ENCODE data around the gene PLGRKT. TPM values are rescaled to one million over a fixed set of nuclear protein-coding genes. Genes with fewer than 3 reads are reported as not detected.

PLGRKT gene
- polyA plus RNA-seq, 1 donor from 2014 or later: 80.0 TPM

DNA sequence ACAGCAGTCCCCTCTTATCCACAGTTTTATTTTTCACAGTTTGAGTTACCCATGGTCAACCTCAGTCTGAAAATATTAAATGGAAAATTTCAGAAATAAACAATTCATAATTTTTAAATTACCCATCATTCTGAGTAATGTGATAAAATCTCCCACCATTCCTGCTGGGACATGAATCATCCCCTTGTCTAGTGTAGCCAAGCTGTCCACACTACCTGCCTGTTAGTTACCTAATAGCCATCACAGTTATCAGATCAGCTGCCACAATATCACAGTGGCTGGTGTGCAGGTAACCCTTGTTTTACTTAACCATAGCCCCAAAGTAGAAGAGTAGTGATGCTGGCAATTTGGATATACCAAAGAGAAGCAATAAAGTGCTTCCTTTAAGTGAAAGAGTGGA lies 10.7 kb downstream of the PLGRKT start:
- Histone ChIP-seq H2AFZ (ENCODE audit: low read depth, low read length) (no peak overlapping the region), H3F3A (ENCODE audit: insufficient read depth, low read length, poor library complexity, severe bottlenecking) (no peaks in the 10 kb centered on the region)

DNA sequence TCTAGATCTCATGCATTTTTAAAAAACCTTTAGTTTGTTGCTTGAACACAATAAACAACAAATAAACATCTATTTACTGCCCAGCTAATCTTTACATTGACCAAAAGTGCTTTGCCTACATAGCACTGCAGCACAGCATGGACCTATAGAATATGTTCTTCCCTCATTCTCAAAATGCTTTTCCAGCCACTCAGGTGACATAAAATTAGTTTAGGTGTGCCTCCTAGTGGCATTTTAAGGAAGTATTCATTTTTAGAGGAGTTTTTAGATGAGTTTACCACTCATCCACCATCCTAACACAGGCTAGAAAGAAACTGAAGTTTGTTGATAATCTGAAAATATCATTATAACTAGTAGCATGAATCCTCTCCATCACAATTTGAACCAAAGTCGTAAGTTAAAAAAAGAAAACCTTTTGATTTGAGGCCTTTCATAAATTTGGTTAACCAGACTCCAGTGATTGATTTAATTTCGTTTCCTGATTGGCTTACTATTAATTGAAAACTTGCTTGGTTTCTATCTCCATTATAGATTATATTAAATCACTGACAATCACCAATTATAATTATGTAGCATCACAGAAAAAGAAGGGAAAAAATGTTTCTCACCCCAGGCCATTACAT lies 12.6 kb downstream of the PLGRKT start:
- Histone ChIP-seq H3F3A (ENCODE audit: insufficient read depth, low read length, poor library complexity, severe bottlenecking) (no peaks in the 10 kb centered on the region), H3K79me2 (replicated peaks; ENCODE audit: insufficient read depth, low read length) (no peaks in the 10 kb centered on the region), H3K27ac (ENCODE audit: low read length) (no peak overlapping the region), H3K27me3 (ENCODE audit: insufficient read depth, low read depth, low read length) (no peaks in the 10 kb centered on the region), H2AFZ (ENCODE audit: low read depth, low read length) (no peak overlapping the region), H3K9ac (ENCODE audit: low read length) (no peak overlapping the region), H3K36me3 (ENCODE audit: insufficient read depth, low read length) (no peaks in the 10 kb centered on the region), H3K9me2 (ENCODE audit: insufficient read depth, low read length) (no peaks in the 10 kb centered on the region), H3K4me3 (ENCODE audit: low read length) (no peak overlapping the region), H3K4me2 (ENCODE audit: low read length) (no peak overlapping the region), H3K9me3 (ENCODE audit: low read length) (no peaks in the 10 kb centered on the region), H4K20me1 (ENCODE audit: insufficient read depth) (no peaks in the 10 kb centered on the region)
- TF ChIP-seq EP300 (conservative IDR thresholded peaks at IDR 0.05; ENCODE audit: poor library complexity, severe bottlenecking): no peak
- no peak for TF ChIP-seq MXI1 (conservative IDR thresholded peaks at IDR 0.05; ENCODE audit: poor library complexity, severe bottlenecking)
- TF ChIP-seq, protein P1, sequence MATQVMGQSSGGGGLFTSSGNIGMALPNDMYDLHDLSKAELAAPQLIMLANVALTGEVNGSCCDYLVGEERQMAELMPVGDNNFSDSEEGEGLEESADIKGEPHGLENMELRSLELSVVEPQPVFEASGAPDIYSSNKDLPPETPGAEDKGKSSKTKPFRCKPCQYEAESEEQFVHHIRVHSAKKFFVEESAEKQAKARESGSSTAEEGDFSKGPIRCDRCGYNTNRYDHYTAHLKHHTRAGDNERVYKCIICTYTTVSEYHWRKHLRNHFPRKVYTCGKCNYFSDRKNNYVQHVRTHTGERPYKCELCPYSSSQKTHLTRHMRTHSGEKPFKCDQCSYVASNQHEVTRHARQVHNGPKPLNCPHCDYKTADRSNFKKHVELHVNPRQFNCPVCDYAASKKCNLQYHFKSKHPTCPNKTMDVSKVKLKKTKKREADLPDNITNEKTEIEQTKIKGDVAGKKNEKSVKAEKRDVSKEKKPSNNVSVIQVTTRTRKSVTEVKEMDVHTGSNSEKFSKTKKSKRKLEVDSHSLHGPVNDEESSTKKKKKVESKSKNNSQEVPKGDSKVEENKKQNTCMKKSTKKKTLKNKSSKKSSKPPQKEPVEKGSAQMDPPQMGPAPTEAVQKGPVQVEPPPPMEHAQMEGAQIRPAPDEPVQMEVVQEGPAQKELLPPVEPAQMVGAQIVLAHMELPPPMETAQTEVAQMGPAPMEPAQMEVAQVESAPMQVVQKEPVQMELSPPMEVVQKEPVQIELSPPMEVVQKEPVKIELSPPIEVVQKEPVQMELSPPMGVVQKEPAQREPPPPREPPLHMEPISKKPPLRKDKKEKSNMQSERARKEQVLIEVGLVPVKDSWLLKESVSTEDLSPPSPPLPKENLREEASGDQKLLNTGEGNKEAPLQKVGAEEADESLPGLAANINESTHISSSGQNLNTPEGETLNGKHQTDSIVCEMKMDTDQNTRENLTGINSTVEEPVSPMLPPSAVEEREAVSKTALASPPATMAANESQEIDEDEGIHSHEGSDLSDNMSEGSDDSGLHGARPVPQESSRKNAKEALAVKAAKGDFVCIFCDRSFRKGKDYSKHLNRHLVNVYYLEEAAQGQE (IDR thresholded peaks at IDR 0.05; ENCODE audit: borderline replicate concordance): no peak
- TF ChIP-seq RAD21 (conservative IDR thresholded peaks at IDR 0.05): no peak
- TF ChIP-seq POLR2AphosphoS5 (IDR thresholded peaks at IDR 0.05): no peak
- no peak for TF ChIP-seq TAF1 (IDR thresholded peaks at IDR 0.05; ENCODE audit: low read depth)
- TF ChIP-seq EZH2 (IDR thresholded peaks at IDR 0.05; ENCODE audit: borderline replicate concordance, insufficient read depth, low read length, poor library complexity, severe bottlenecking): no peak
- TF ChIP-seq, protein P2, sequence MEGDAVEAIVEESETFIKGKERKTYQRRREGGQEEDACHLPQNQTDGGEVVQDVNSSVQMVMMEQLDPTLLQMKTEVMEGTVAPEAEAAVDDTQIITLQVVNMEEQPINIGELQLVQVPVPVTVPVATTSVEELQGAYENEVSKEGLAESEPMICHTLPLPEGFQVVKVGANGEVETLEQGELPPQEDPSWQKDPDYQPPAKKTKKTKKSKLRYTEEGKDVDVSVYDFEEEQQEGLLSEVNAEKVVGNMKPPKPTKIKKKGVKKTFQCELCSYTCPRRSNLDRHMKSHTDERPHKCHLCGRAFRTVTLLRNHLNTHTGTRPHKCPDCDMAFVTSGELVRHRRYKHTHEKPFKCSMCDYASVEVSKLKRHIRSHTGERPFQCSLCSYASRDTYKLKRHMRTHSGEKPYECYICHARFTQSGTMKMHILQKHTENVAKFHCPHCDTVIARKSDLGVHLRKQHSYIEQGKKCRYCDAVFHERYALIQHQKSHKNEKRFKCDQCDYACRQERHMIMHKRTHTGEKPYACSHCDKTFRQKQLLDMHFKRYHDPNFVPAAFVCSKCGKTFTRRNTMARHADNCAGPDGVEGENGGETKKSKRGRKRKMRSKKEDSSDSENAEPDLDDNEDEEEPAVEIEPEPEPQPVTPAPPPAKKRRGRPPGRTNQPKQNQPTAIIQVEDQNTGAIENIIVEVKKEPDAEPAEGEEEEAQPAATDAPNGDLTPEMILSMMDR (IDR thresholded peaks at IDR 0.05; ENCODE audit: poor library complexity, severe bottlenecking): no peak
- no peak for TF ChIP-seq SMC3 (conservative IDR thresholded peaks at IDR 0.05; ENCODE audit: poor library complexity)

More for the DNA sequence above, 10.7 kb downstream of the PLGRKT start:
- H3K27me3 ChIP-seq (ENCODE audit: insufficient read depth, low read depth, low read length): no peaks in the 10 kb centered on the region
- H3K27ac ChIP-seq (ENCODE audit: low read length): no peak overlapping the region
- no peaks in the 10 kb centered on the region for H3K9me3 ChIP-seq (ENCODE audit: low read length)
- H3K9me2 ChIP-seq (ENCODE audit: insufficient read depth, low read length): no peaks in the 10 kb centered on the region
- no peaks in the 10 kb centered on the region for H3K36me3 ChIP-seq (ENCODE audit: insufficient read depth, low read length)
- H3K4me2 ChIP-seq (ENCODE audit: low read length): no peak overlapping the region
- no peaks in the 10 kb centered on the region for H3K79me2 ChIP-seq (replicated peaks; ENCODE audit: insufficient read depth, low read length)
- H4K20me1 ChIP-seq (ENCODE audit: insufficient read depth): no peaks in the 10 kb centered on the region
- H3K9ac ChIP-seq (ENCODE audit: low read length): no peak overlapping the region
- no peak overlapping the region for H3K4me3 ChIP-seq (ENCODE audit: low read length)
- TF ChIP-seq MXI1 (conservative IDR thresholded peaks at IDR 0.05; ENCODE audit: poor library complexity, severe bottlenecking): no peak
- TF ChIP-seq, protein P2 (IDR thresholded peaks at IDR 0.05; ENCODE audit: poor library complexity, severe bottlenecking): no peak
